Fibroblast of skin of back (primary cell): ENCODE data around the gene LYL1.
A peak's percentile ranks its signal among the peaks of the same experiment; 100 is the strongest.

Experiments used
- DNase-seq: peaks from one replicate; pipeline ENCODE4 v3.0.0-alpha.2; 2013

The LYL1 gene

GRCh38 chr19:13055213-13056051, 47.2 kb downstream of the LYL1 start:
- DNase-seq: peak; percentile 97

- no peak for DNase-seq
Observed at GRCh38 chr19:13054626-13055212, 47.9 kb downstream of the LYL1 start.

- DNase-seq: peak; percentile 97
Observed at GRCh38 chr19:13053761-13054625, 48.7 kb downstream of the LYL1 start.

- peak; percentile 43 for DNase-seq
Observed at GRCh38 chr19:13053238-13053637, 49.4 kb downstream of the LYL1 start.

- no peak for DNase-seq
Observed at GRCh38 chr19:13052447-13053175, 50.0 kb downstream of the LYL1 start.

GRCh38 chr19:13051557-13052165, 51.0 kb downstream of the LYL1 start:
- no peak for DNase-seq

- no peak for DNase-seq
Observed at GRCh38 chr19:13050274-13050673, 52.4 kb downstream of the LYL1 start.
